NCI-H2081 (cell line): Measurements from ENCODE around the gene ADORA1.

Source experiments
- DNase-seq, 2 experiments: peaks; one replicate each; lab custom pipeline; 2025; lab: John Stamatoyannopoulos, UW

Gene ADORA1

GRCh38 chr1:203187689-203188264 lies 60.3 kb downstream of the ADORA1 start:
- no peak for DNase-seq

- no peak for DNase-seq
Measured at GRCh38 chr1:203188686-203189232, 61.2 kb downstream of the ADORA1 start.

GRCh38 chr1:203189951-203190352 lies 62.4 kb downstream of the ADORA1 start:
- DNase-seq, result no peak

GRCh38 chr1:203190949-203191348 lies 63.4 kb downstream of the ADORA1 start:
- no peak for DNase-seq

GRCh38 chr1:203196371-203196770 lies 68.8 kb downstream of the ADORA1 start:
- no peak for DNase-seq

- no peak for DNase-seq
Measured at GRCh38 chr1:203197625-203198024, 70.1 kb downstream of the ADORA1 start.

GRCh38 chr1:203199002-203199401 lies 71.5 kb downstream of the ADORA1 start:
- DNase-seq, result no peak

GRCh38 chr1:203199481-203199815 lies 71.9 kb downstream of the ADORA1 start:
- no peak for DNase-seq

- no peak for DNase-seq
Measured at GRCh38 chr1:203199816-203200571, 72.5 kb downstream of the ADORA1 start.

GRCh38 chr1:203200916-203201315 lies 73.4 kb downstream of the ADORA1 start:
- no peak for DNase-seq

- DNase-seq, result no peak
Measured at GRCh38 chr1:203201516-203202205, 74.1 kb downstream of the ADORA1 start.

GRCh38 chr1:203202431-203203245 lies 75.1 kb downstream of the ADORA1 start:
- DNase-seq, result no peak

- no peak for DNase-seq
Measured at GRCh38 chr1:203204756-203205155, 77.2 kb downstream of the ADORA1 start.

GRCh38 chr1:203206129-203206687 lies 78.7 kb downstream of the ADORA1 start:
- no peak for DNase-seq

- DNase-seq, result no peak
Measured at GRCh38 chr1:203207751-203208150, 80.2 kb downstream of the ADORA1 start.

GRCh38 chr1:203208181-203208580 lies 80.7 kb downstream of the ADORA1 start:
- no peak for DNase-seq

GRCh38 chr1:203210350-203210749 lies 82.8 kb downstream of the ADORA1 start:
- no peak for DNase-seq

- no peak for DNase-seq
Measured at GRCh38 chr1:203210988-203211387, 83.5 kb downstream of the ADORA1 start.

- DNase-seq, result no peak
Measured at GRCh38 chr1:203211812-203212211, 84.3 kb downstream of the ADORA1 start.

GRCh38 chr1:203213126-203213525 lies 85.6 kb downstream of the ADORA1 start:
- no peak for DNase-seq

GRCh38 chr1:203214871-203215270 lies 87.3 kb downstream of the ADORA1 start:
- no peak for DNase-seq

- DNase-seq, result no peak
Measured at GRCh38 chr1:203215573-203215972, 88.0 kb downstream of the ADORA1 start.
